GM12891 (cell line): ENCODE results near the gene NPW.

Source experiments
- PAX5 ChIP-seq: IDR thresholded peaks from 2 replicates; pipeline ENCODE4 v1.6.1; 2011; ENCODE audit warnings: low read length, moderate library complexity, mild to moderate bottlenecking; ENCODE audit not compliant: insufficient read depth, severe bottlenecking
- POLR2A ChIP-seq: IDR thresholded peaks from 2 replicates; pipeline ENCODE4 v1.6.1; 2011; ENCODE audit warnings: low read depth, low read length, control low read depth
- POLR2AphosphoS5 ChIP-seq: IDR thresholded peaks from 2 replicates; pipeline ENCODE4 v1.6.1; 2011; ENCODE audit warnings: low read depth, low read length, control low read depth
- SPI1 ChIP-seq: IDR thresholded peaks from 2 replicates; pipeline ENCODE4 v1.6.1; 2011; ENCODE audit warnings: low read depth, low read length, control low read depth
- TAF1 ChIP-seq: IDR thresholded peaks from 2 replicates; pipeline ENCODE4 v1.6.1; 2011; ENCODE audit warnings: low read depth, low read length, control low read depth

- TF ChIP-seq POLR2A (no peak), TAF1 (no peak), POLR2AphosphoS5 (no peak), SPI1 (no peak), PAX5 (no peak)
Measured at GRCh38 chr16:1978476-1979120, 41.0 kb upstream of the NPW start.
